ENCODE measurements around the gene GOLPH3L.

GRCh38 chr1:150662811-150663210, 34.1 kb downstream of the GOLPH3L start:
- TF ChIP-seq, protein P1, sequence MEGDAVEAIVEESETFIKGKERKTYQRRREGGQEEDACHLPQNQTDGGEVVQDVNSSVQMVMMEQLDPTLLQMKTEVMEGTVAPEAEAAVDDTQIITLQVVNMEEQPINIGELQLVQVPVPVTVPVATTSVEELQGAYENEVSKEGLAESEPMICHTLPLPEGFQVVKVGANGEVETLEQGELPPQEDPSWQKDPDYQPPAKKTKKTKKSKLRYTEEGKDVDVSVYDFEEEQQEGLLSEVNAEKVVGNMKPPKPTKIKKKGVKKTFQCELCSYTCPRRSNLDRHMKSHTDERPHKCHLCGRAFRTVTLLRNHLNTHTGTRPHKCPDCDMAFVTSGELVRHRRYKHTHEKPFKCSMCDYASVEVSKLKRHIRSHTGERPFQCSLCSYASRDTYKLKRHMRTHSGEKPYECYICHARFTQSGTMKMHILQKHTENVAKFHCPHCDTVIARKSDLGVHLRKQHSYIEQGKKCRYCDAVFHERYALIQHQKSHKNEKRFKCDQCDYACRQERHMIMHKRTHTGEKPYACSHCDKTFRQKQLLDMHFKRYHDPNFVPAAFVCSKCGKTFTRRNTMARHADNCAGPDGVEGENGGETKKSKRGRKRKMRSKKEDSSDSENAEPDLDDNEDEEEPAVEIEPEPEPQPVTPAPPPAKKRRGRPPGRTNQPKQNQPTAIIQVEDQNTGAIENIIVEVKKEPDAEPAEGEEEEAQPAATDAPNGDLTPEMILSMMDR (tag by site-specific recombination; IDR thresholded peaks at IDR 0.05): no peak
- TF ChIP-seq MZF1 (tag by site-specific recombination; IDR thresholded peaks at IDR 0.05; ENCODE audit: borderline replicate concordance) (no peak), ZNF792 (tag by site-specific recombination; IDR thresholded peaks at IDR 0.05) (no peak), ZNF501 (tag by site-specific recombination; IDR thresholded peaks at IDR 0.05) (no peak), ZNF416 (tag by site-specific recombination; IDR thresholded peaks at IDR 0.05) (no peak), ZBTB21 (tag by site-specific recombination; IDR thresholded peaks at IDR 0.05) (no peak), YY2 (tag by site-specific recombination; IDR thresholded peaks at IDR 0.05) (no peak), ZNF311 (tag by site-specific recombination; IDR thresholded peaks at IDR 0.05; ENCODE audit: borderline replicate concordance) (no peak), TCF7L2 (IDR thresholded peaks at IDR 0.05; ENCODE audit: borderline replicate concordance, low read depth, low read length) (no peak), ZNF510 (tag by site-specific recombination; IDR thresholded peaks at IDR 0.05; ENCODE audit: insufficient replicate concordance) (no peak)
- TF ChIP-seq, protein P2, sequence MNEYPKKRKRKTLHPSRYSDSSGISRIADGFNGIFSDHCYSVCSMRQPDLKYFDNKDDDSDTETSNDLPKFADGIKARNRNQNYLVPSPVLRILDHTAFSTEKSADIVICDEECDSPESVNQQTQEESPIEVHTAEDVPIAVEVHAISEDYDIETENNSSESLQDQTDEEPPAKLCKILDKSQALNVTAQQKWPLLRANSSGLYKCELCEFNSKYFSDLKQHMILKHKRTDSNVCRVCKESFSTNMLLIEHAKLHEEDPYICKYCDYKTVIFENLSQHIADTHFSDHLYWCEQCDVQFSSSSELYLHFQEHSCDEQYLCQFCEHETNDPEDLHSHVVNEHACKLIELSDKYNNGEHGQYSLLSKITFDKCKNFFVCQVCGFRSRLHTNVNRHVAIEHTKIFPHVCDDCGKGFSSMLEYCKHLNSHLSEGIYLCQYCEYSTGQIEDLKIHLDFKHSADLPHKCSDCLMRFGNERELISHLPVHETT (tag by site-specific recombination; IDR thresholded peaks at IDR 0.05): no peak
- TF ChIP-seq, protein P3, sequence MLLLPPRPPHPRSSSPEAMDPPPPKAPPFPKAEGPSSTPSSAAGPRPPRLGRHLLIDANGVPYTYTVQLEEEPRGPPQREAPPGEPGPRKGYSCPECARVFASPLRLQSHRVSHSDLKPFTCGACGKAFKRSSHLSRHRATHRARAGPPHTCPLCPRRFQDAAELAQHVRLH (tag by site-specific recombination; IDR thresholded peaks at IDR 0.05): no peak
- TF ChIP-seq, protein P4, sequence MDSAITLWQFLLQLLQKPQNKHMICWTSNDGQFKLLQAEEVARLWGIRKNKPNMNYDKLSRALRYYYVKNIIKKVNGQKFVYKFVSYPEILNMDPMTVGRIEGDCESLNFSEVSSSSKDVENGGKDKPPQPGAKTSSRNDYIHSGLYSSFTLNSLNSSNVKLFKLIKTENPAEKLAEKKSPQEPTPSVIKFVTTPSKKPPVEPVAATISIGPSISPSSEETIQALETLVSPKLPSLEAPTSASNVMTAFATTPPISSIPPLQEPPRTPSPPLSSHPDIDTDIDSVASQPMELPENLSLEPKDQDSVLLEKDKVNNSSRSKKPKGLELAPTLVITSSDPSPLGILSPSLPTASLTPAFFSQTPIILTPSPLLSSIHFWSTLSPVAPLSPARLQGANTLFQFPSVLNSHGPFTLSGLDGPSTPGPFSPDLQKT (IDR thresholded peaks at IDR 0.05; ENCODE audit: borderline replicate concordance, low read depth, low read length): no peak

Data from HEK293 (cell line).